GM12878 (cell line): ENCODE data around the gene ABCG2. TPM values are rescaled to one million over a fixed set of nuclear protein-coding genes. Genes with fewer than 3 reads are reported as not detected.

ENCODE experiments used
- ATAC-seq: fragments of 200-7000 bp; cut with Tn5 transposase; 3 replicates; pipeline ENCODE4 v1.9.1; 2020; ENCODE audit warnings: mild to moderate bottlenecking, moderate library complexity
- BruUV-seq: library from RNA; stranded (reverse); fragments of 400-500 nt; replicated peaks from 2 replicates; lab custom pipeline; 2021; lab: Mats Ljungman, UMichigan
- CTCF ChIA-PET: fragments of 300-600 bp; sonication (Branson Sonifier 250); formaldehyde crosslinking; extraction: SDS; loops from one replicate; lab custom pipeline; 2021; ENCODE audit warnings: inconsistent platforms; lab: Yijun Ruan, JAX
- POLR2A ChIA-PET: fragments of 350-600 bp; formaldehyde crosslinking; extraction: SDS; loops from one replicate; lab custom pipeline; 2021; ENCODE audit warnings: inconsistent platforms; lab: Charles Lee
- RAD21 ChIA-PET: fragments of 300-600 bp; sonication (Branson Sonifier 250); formaldehyde crosslinking; loops from one replicate; lab custom pipeline; 2023; ENCODE audit warnings: antibody characterized with exemption; ENCODE audit not compliant: unreplicated experiment; lab: Charles Lee
- SMC1A ChIA-PET: fragments of 300-600 bp; sonication (Branson Sonifier 250); formaldehyde crosslinking; loops from one replicate; lab custom pipeline; 2023; ENCODE audit not compliant: unreplicated experiment, uncharacterized antibody; lab: Charles Lee
- DNase-seq: peaks from one replicate; pipeline ENCODE4 v3.0.0-alpha.2; 2011; ENCODE audit warnings: low read depth, low spot score
- FAIRE-seq: peaks from 3 replicates; lab custom pipeline; 2011; peaks lifted over from hg19 to GRCh38; lab: Jason Lieb, UNC
- H2AFZ ChIP-seq: 2 replicates; pipeline ENCODE4 v1.6.0; 2011; ENCODE audit warnings: low read depth, low read length, control low read depth; ENCODE audit not compliant: control insufficient read depth
- H3K27ac ChIP-seq: 2 replicates; pipeline ENCODE4 v1.5.1; 2011; ENCODE audit warnings: control low read depth; ENCODE audit not compliant: control insufficient read depth, insufficient read depth
- H3K27me3 ChIP-seq, 2 experiments: replicated peaks in 1 of 2; 2 replicates each; pipeline versions ENCODE4 v1.6.0 to v1.6.1; 2011; ENCODE audit warnings: low read length in 1 of 2; ENCODE audit not compliant: control insufficient read depth in 2 of 2, insufficient read depth in 2 of 2
- H3K36me3 ChIP-seq, 2 experiments: 2 replicates each; pipeline ENCODE4 v1.5.1; 2011; ENCODE audit warnings: low read length in 1 of 2; ENCODE audit not compliant: control insufficient read depth in 2 of 2, insufficient read depth in 2 of 2
- H3K4me1 ChIP-seq: 2 replicates; pipeline ENCODE4 v1.6.1; 2011; ENCODE audit warnings: mild to moderate bottlenecking, low read length, moderate library complexity, mixed read lengths; ENCODE audit not compliant: control insufficient read depth, insufficient read depth
- H3K4me2 ChIP-seq: 2 replicates; pipeline ENCODE4 v1.6.0; 2011; ENCODE audit warnings: control low read depth; ENCODE audit not compliant: control insufficient read depth, insufficient read depth
- H3K4me3 ChIP-seq: fragments of 200-600 bp; sonication (generic); 2 replicates; pipeline ENCODE4 v1.5.1; 2016
- H3K79me2 ChIP-seq: 2 replicates; pipeline ENCODE4 v1.6.0; 2011; ENCODE audit warnings: low read length; ENCODE audit not compliant: control insufficient read depth, insufficient read depth
- H3K9ac ChIP-seq: 2 replicates; pipeline ENCODE4 v1.8.0; 2011; ENCODE audit warnings: low read length, control low read depth, mixed read lengths; ENCODE audit not compliant: control insufficient read depth, insufficient read depth
- H3K9me3 ChIP-seq: replicated peaks from 3 replicates; pipeline ENCODE4 v1.5.1; 2011; ENCODE audit warnings: mild to moderate bottlenecking, low read length; ENCODE audit not compliant: control insufficient read depth, insufficient read depth
- H4K20me1 ChIP-seq: 2 replicates; pipeline ENCODE4 v1.6.0; 2011; ENCODE audit not compliant: control insufficient read depth, insufficient read depth
- CHD1 ChIP-seq: IDR thresholded peaks from 2 replicates; pipeline ENCODE4 v1.6.1; 2012; ENCODE audit warnings: low read depth, low read length, improper control_type of control experiment
- MYC ChIP-seq: IDR thresholded peaks from 2 replicates; pipeline ENCODE4 v1.6.1; 2011; ENCODE audit warnings: mild to moderate bottlenecking, low read length, moderate library complexity, inconsistent platforms; ENCODE audit not compliant: insufficient read depth, insufficient replicate concordance, insufficient read length, severe bottlenecking
- NKRF ChIP-seq: fragments of 450-650 bp; conservative IDR thresholded peaks from 2 replicates; pipeline ENCODE4 v1.6.1; 2017; ENCODE audit warnings: mild to moderate bottlenecking, moderate library complexity
- PAX8 ChIP-seq: fragments of 450-650 bp; IDR thresholded peaks from 2 replicates; pipeline ENCODE4 v1.6.1; 2017; ENCODE audit warnings: mild to moderate bottlenecking, moderate library complexity
- POU2F2 ChIP-seq: IDR thresholded peaks from 3 replicates; pipeline ENCODE4 v1.6.1; 2011; ENCODE audit warnings: low read depth, mild to moderate bottlenecking, low read length, borderline replicate concordance
- RUNX3 ChIP-seq: IDR thresholded peaks from 2 replicates; pipeline ENCODE4 v1.6.1; 2012; ENCODE audit warnings: low read length, inconsistent platforms
- SMAD5 ChIP-seq: IDR thresholded peaks from 2 replicates; pipeline ENCODE4 v1.6.1; 2016; ENCODE audit warnings: antibody characterized with exemption, low read depth
- STAT3 ChIP-seq: IDR thresholded peaks from 2 replicates; pipeline ENCODE4 v1.6.1; 2011; ENCODE audit warnings: low read depth, low read length, improper control_type of control experiment
- SUPT20H ChIP-seq: IDR thresholded peaks from 2 replicates; pipeline ENCODE4 v1.6.1; 2011; ENCODE audit warnings: low read depth, mild to moderate bottlenecking, low read length, moderate library complexity, borderline replicate concordance; ENCODE audit not compliant: control insufficient read depth
- YBX1 ChIP-seq: fragments of 450-650 bp; IDR thresholded peaks from 2 replicates; pipeline ENCODE4 v1.6.1; 2016; ENCODE audit warnings: antibody characterized with exemption
- ZNF217 ChIP-seq: fragments of 450-650 bp; IDR thresholded peaks from 2 replicates; pipeline ENCODE4 v1.6.1; 2017; ENCODE audit warnings: antibody characterized with exemption, mild to moderate bottlenecking
- in situ Hi-C: fragments of 300-500 bp; cut with MboI; formaldehyde crosslinking; loops from 9 replicates; pipeline ENCODE4 v1.14.3; 2018; ENCODE audit warnings: mixed read lengths
- intact Hi-C: fragments of 100-400 bp; cut with micrococcal nuclease; formaldehyde crosslinking; loops from one replicate; pipeline ENCODE4 v1.14.2; 2022; ENCODE audit not compliant: unreplicated experiment
- polyA plus RNA-seq, 11 experiments: library from polyadenylated mRNA; depleted of rRNA in 4 of 11; unstranded in 6 of 11; stranded (reverse) in 5 of 11; fragments of >200 nt; fragmentation: Nextera tagmentation in 4 of 11; fragmentation: Illumina TruSeq in 1 of 11; extraction: Ambion mirVana in 4 of 11; extraction: Trizol in 1 of 11; gene quantifications; 1 replicate in 1 of 11; 2 replicates in 10 of 11; pipeline versions ENCODE4 v1.2.1 to v1.2.3, GENCODE V29; 2011 to 2016; ENCODE audit warnings: inconsistent platforms in 2 of 11, missing spikeins in 2 of 11, low read depth in 1 of 11
- total RNA-seq, 4 experiments: library from RNA; depleted of rRNA in 3 of 4; stranded (reverse); fragments of >200 nt in 3 of 4; fragmentation: Illumina TruSeq in 1 of 4; extraction: Trizol in 1 of 4; gene quantifications; 2 replicates each; pipeline versions ENCODE4 v1.2.1 to v1.2.3, GENCODE V29; 2013 to 2021

Gene ABCG2
- total and polyA plus RNA-seq, 10 of the 15 experiments (the other 5 are each of a cell fraction or from before 2014, with no cell fraction given) = 0.03 to 0.06 (median 0.04) TPM; not detected in 7

- Histone ChIP-seq H3K27ac (no peak overlapping the region), H3K27me3 (no peaks in the 10 kb centered on the region; a peak in 1 of 4 replicates), H3K9ac (no peak overlapping the region), H3K9me3 (no peaks in the 10 kb centered on the region), H4K20me1 (no peaks in the 10 kb centered on the region), H3K4me3 (no peak overlapping the region), H3K36me3 (no peaks in the 10 kb centered on the region), H3K4me1 (no peaks in the 10 kb centered on the region), H3K79me2 (no peaks in the 10 kb centered on the region), H3K4me2 (no peak overlapping the region), H2AFZ (no peak overlapping the region)
- RAD21 ChIA-PET = no interaction called here
- POLR2A ChIA-PET = no interaction called here
- SMC1A ChIA-PET = no interaction called here
- intact Hi-C loops = no loop called here
- ATAC-seq (no peak), FAIRE-seq (no peak), DNase-seq (no peak)
- CTCF ChIA-PET = no interaction called here
- no peak for TF ChIP-seq ZNF217
- TF ChIP-seq SMAD5 = no peak
- no peak for TF ChIP-seq POU2F2
- no peak for TF ChIP-seq NKRF
- no peak for TF ChIP-seq CHD1
- no peak for TF ChIP-seq YBX1
- no peak for TF ChIP-seq PAX8
- no peak for TF ChIP-seq SUPT20H
- no peak for TF ChIP-seq RUNX3
- no peak for TF ChIP-seq STAT3
- no peak for TF ChIP-seq MYC
- in situ Hi-C loops = no loop called here
- no TSS peak for BruUV-seq
Measured at GRCh38 chr4:88172987-88173386, 14.5 kb upstream of the ABCG2 start.
